ENCODE results near the gene SNX25. TPM values are rescaled to one million over a fixed set of nuclear protein-coding genes. Genes with fewer than 3 reads are reported as not detected.
A peak's percentile ranks its signal among the peaks of the same experiment; 100 is the strongest.
"Not testable (repeated sequence)": the region's sequence is repeated elsewhere in the genome, so short reads cannot be mapped to it uniquely, and the experiment has no call there.

The SNX25 gene
- polyA plus RNA-seq, 5 donors = 13.8 to 19.2 (median 18.3) TPM

DNA sequence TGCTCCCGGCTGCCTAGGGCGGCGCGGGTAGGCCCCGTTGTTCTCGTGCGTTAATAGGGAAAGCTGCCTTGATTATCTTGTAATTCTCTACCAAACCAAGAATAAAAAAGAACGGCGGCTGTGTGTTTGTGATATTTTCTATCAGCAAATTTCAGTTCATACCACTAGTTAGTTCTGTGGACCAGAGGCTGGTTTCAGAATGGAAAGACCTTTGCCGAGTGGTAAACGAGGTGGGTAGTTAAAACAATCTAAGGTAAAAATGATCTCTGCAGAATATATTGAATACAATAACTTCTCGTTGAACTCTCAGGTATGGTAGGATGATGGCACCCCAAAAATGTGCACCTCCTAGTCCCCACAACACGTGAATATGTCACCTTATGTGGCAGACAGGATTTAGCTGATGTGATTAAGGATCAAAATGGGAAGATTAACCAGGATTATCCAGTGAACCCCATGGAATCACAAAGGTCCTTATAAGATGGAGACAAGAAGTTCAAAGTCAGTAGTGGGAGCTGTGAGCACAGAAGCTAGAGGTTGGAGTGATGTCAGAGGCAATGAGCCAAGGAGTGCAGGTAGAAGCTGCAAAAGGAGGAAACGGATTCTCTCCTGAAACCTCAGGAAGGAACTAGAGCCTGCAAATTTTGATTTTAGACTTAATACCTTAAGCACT, 5.0 kb upstream of the SNX25 start:
- no peak for DNase-seq

DNA sequence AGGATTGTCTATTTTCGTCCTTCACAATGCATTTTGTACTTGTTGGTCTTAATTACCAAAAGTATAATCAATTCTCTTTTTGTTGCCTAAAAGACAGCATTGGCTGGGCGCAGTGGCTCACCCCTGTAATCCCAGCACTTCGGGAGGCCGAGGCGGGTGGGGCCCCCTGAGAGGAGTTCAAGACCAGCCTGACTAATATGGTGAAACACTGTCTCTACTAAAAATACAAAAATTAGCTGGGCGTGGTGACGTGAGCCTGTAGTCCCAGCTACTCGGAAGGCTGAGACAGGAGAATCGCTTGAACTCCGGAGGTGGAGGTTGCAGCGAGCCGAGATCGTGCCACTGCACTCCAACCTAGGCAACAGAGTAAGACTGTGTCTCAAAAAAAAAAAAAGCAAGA, 4.3 kb upstream of the SNX25 start:
- DNase-seq = not testable (repeated sequence)

DNA sequence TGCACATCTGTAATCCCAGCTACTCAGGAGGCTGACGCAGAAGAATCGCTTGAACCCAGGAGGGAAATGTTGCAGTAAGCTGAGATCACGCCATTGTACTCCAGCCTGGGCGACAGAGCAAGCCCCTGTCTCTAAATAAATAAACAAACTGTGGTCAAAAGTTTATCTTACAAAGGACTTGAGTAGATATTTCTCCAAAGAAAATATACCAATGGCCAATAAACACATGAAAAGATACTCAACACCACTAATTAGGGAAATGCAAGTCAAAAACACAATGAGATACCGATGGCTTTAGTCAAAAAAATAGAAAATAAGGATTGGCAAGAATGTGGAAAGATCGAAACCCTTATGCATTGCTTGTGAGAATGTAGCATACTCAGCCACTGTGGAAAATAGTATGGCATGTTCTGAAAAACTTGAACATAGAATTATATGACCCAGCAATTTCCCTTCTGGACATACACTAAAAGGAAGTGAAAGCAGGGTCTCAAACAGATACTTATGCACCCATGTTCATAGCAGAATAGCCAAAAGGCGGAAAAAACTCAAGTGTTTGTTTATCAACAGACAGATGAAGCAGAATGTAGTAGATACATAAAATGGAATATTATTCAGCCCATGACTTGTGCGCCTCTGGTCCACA, 3.6 kb upstream of the SNX25 start:
- no peak for DNase-seq

DNA sequence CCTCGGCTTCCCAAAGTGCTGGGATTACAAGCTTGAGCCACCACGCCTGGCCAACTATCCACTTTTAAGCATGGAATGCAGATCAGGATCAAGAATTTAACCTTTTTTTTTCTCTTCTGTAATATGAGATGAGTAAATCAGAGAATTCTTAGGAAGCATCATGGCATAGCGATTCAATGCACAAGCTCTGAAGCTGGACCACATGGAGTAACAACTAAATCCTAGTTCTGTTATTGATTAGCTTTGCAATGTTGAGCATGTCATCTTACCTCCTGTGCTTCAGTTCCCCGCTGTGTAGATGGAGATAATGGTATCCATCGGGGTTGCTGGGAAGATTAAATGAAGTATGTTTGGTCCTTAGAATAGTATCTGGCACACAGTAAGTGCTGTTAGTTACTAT, 1.9 kb upstream of the SNX25 start:
- no peak for DNase-seq

DNA sequence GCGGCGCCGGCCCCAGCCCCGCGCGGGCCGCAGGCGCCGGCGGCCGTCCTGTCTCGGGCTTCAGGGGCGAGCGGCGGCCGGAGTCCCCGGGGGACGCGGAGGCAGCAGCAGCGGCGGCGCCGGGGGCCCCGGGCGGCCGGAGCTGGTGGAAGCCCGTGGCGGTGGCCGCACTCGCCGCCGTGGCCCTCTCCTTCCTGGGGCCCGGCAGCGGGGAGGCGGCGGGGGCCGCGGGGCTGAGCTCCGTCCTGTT, 379 bp downstream of the SNX25 start:
- DNase-seq = not testable (repeated sequence)

DNA sequence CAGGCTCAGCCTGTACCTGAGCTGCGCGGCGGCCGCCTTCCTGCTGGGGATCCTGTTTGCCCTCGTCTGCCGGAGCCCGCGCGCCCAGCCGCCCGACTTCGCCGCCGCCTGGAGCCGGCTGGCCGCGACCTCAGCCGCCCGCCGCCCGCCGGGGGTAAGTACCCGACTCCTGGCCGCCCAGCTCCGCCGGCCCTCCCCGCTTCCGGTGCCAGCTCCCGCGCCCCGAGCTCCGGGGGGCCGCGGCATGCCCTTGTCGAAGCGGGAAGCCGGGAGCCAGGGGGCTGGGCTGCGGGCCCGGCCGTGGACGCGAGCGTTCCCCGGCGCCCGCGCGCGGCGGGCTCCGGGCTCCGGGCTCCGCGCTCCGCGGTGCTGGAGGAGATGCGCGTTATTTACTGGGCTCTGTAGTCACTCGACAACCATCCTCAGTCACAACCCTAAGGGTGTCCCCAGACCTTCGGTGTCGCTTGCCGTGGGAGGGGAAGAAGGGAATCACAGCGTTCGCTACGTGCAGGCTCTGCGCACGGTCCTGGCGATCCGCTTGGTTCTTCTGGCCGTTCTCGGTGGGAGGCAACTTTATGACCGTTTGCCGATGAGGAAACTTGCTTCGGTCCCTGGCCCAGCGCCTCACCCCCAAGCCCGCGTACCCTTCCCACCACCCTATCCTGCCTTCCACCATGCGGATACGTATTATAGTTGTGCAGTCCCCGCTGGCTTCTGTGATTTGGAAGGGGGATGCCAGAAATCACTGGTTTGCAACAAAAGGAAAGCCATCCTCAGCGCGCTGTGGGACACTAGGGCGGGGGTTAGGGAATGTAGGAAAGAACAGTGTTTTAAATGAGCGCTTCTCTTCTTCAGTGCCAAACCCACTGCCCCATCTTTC, 944 bp downstream of the SNX25 start:
- peak; percentile 74 to 75 for DNase-seq

DNA sequence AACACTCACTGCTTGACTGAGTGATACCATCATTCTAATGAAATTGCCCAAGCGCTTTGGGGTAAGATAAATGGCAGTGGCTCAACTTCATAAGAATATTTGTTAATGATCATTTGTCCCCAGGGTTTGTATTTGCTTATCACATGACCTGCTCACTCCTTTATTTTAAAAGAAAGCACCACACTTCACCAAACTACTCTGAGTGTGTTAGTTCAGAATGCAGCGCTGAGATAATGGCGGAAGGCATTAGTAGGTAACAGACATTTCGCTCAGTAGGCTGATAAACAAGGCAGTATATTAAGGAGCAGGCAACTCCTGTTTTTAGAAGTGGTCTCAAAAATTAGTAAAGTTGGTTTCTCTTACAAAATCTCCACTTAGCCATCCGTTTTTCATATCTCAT, 1.6 kb downstream of the SNX25 start:
- no peak for DNase-seq

DNA sequence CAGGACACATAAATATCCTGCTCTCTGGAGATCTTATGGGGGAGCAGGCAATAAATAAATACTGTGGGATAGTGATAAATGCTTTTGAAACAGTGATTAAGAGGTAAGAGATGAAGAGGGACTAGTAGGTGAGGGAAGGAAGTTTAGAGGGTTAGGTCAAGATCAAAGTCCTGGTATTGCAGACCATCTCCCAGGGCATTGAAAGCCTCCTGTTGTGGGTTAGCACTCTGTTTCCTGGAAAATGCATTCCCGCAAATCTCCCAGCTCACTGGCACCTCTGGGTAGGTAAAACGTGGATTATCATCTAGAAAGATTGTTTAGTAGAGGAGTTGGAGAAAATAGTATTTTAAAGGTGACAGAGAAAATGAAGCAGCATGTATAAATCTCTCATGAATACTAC, 2.2 kb downstream of the SNX25 start:
- DNase-seq = no peak

DNA sequence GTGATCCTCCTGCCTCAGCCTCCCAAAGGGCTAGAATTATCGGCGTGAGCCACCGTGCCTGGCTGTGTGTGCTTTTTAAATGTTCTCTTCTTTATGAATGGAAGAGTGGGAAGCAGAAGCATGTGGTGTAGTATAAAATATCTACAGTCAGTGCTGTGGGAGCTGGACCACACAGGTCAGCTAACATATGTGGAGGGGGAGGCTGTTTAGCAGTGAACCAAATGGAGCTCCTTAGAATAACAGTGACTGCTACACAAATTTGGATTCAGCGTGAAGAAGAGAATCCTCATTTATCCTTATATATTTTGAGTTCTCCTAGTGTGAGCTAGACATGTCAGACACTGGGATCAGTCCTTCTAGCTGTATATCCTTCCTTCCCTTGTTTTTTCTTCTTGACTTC, 3.2 kb downstream of the SNX25 start:
- DNase-seq = no peak

DNA sequence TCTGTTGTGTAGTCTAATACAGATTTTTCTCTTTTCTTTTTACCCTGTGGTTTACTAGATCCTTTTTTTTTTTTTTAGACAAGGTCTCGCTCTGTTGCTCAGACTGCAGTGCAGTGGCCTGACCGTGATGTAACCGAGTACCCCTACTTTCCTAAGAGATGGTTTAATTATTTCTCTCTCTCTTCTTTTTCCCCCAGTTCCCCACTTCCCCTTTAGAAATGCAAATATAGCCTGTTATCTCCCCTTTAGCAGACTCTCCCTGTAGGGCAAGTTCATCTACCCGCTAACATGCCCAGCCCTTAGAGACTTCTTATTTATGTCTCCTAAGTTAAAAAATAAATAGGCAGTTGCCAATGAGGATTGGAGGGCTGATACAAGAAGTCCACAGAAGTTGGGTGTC, 4.5 kb downstream of the SNX25 start:
- DNase-seq = no peak

DNA sequence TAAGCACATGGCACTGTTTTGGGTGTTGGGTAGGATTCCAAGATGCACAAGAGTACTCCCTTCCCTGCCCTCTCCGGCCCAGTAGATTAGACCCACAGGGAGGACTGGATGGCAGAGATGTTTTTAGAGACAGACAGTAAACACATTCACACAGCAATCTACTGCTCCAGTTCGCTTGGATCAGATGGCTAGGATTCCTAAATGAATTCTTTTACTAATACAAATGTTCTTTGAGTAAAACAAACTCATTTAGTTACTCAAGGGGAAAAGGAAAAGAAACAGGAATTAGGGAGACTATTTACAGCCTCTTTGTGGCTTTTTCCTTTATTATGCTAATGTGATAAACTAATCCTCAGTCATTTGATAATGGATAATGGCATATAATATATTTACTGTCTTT, 5.9 kb downstream of the SNX25 start:
- no peak for DNase-seq

DNA sequence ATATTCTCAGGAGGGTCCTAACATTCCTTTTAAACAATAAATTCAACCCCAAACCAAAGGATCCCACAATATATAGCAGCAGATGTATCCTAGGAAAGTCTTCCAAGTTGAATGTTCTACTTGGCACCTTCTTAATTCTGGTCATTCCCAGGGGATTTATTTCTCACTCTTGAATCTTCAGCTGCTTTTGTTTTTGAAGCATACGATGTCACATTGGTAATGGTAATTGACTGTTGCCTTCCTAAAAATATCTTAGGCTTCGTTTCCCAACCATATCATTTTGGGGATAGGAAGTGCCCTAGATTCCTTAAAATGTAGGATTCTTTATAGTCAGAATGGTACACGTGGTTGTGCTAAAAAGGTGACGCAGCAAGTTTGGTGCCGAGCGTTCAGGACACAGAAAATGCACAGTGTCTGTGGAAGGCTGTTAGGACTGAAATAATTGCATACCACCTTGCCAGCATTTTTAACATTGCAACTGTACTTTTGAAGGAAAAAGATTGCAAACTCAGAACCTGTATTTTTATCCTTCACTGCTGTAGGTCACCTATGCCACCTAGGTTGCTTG, 8.1 kb downstream of the SNX25 start:
- no peak for DNase-seq

DNA sequence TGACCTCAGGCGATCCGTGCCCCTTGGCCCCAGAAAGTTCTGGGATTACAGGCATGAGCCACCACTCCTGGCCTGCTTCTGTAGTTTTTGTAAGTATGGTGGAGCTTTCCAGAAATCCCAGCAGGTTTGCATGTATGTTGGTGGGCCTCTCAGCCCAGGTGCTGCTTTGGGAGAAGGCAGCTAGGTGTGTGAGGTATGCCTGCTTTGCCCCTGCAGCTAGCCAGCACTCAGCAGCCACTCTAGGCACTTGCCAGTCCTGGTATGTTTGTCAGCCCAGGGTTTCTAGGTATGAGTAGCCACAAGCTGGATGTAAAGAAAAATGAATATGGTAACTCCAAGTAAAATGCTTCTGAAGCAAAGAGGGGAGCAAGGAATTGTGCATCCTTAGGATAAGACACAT, 8.9 kb downstream of the SNX25 start:
- DNase-seq = no peak

DNA sequence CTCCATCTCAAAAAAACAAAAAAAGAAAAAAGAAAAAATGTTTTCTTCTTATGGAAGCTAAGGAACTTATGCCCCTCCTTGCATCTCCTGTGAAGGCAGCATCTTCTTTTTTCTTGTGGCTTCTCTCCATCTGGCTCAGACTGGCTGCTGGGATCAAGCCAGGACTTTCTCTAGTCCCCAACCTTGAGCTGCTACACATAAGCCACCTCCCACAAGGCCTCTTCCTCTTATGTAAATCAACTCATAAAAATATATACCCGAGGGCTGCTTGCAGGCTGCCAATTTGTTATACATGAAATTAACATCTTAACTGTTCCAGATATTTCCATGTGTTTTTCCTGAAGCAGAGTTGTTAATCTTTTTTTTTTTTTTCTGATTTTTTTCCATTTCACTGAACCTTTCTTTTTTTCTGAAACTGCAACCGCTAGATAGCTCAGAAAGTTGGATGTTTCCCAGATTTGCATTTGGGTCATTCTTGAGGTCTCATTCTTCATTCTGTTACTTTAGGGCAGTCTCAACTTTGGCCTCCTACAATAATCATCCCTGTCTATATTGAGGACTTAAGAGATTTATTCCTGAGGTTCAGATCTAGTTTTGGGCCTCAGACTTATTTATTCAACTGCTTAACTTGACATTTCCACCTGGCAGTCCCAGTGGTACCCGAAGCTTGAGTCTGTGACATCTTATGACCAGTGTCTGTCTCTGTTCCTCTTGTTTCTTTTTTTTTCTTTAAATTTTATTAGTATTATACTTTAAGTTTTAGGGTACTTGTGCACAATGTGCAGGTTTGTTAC, 10.3 kb downstream of the SNX25 start:
- peak; percentile 60 to 63 for DNase-seq

DNA sequence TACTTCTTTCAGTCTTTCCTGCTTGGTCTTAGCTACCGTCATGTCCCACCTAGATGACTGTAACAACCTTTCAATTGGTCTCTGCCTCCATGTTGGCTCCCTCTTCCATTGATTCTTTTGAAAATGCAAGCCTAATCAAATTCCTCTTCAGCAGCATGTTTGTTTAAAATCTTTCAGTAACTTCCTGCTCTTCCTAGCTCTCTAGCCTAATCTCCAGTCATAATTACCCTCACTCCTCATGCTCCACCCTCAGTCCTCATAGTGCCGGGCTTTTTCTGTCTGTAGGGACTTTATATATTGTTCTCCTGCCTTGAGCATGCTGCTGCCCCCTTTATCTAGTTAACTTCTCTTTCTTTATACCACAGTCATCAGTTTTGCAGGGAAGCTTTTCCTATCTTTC, 12.1 kb downstream of the SNX25 start:
- no peak for DNase-seq

DNA sequence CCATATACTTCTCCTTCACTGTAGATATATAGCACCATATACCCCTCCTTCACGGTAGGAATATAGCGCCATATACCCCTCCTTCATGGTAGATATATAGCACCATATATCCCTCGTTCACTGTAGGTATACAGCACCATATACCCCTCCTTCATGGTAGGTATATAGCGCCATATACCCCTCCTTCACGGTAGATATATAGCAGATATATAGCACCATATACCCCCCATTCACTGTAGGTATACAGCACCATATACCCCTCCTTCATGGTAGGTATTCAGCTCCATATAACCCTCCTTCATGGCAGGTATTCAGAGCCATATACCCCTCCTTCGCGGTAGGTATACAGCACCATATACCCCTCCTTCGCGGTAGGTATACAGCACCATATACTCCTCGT, 12.5 kb downstream of the SNX25 start:
- no peak for DNase-seq

DNA sequence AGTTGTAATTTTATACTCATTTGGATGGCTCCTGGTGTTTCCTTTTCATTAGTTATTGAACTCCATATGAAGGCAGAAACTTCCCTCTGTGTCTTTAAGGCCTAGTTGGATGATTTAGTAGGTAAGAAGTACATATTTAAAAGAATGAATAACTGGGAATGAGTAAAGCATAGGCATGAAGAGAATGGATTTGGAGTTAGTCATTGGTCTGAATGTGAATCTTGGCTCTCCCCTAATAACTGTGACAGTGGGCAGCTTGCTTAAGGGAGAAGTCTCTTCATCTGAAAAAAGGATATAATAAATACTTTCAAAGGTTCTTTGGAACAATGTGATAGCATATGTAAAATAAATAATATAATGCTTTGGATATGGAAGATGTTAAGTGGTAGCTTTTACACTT, 13.2 kb downstream of the SNX25 start:
- no peak for DNase-seq

DNA sequence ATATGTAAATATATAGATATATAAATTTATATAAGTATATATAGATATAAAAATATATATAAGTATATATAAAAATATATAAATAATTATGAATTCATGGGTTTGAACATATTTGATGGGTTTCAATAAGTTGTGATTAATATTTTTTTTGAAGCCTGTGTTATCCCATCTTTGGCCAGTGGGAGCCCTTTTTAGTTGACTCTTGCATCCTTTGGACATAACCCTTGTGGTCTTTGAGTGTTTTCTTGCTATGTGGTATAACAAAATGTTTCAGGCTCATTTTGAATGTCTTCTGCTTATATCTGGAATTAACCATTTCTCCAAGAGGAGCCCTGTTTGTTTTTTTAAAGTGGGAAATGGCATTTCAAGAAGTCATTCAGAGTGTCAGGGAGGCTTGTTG, 15.2 kb downstream of the SNX25 start:
- no peak for DNase-seq

DNA sequence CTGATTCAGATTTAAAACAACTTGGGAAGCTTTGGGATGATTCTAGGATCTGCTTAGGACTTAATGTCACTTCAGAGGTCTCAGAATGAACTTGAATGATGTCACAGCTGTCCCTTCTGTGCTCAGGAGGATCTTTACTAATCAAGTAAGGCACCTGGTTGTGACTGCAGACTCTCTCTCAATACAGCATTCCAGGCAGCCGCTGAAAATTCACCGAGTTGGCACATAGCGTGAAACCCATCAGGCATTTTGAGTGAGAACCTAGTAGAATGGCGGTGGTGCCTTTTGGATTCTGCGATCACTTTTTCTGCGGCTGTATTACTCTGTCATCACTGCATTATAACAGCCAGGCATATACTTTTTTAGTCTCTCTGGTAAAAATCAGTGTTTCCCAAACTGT, 16.5 kb downstream of the SNX25 start:
- no peak for DNase-seq

DNA sequence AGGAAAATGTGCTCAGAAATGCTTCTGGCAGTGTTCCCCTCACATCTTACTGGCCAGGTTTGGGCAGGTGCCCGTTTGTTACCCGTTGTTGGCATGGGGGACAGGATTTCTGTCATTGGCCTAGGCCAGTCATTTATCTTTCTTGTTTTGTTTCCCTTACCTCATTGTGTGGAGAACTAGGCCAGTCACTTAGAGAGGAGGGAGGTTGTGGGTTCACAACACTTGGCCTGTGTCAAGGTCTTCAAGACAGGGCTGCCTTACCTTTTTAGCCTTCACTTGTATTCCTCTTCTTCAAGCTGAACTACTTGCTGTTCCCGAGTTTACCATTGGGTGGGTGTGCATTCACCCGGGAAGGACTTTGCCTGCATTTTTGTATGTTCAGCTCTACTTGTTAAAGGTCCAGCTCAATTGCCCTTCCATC, 17.7 kb downstream of the SNX25 start:
- DNase-seq = no peak

DNA sequence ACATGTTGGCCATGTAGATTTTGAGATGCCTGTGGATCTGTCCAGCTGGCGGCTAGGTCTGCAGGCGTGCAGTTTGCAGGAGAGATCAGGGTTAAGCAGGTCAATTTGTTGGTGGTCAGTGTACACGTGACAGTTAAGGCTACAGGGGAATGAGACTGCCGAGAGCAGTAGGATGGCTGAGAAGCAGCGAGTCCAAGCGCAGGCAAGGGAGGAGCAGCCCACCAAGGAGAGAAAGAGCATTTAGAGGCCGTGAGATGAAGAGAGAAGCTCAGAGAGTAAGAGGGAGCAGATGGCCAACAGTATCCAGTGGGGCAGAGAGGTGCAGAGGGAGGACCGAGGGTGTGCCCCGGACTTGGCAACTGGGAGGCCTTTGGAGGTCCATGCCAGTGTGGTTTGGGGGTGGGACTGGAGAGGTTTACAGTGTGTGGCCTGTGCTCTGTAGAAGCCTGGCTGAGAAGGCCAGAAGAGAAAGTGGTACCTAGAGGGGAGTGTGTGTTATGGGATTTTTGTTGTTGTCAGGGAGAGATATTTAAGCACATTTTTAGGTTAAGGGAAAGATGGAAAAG, 18.4 kb downstream of the SNX25 start:
- no peak for DNase-seq
